ENCODE results near the gene KCND1.

Gene KCND1

DNA sequence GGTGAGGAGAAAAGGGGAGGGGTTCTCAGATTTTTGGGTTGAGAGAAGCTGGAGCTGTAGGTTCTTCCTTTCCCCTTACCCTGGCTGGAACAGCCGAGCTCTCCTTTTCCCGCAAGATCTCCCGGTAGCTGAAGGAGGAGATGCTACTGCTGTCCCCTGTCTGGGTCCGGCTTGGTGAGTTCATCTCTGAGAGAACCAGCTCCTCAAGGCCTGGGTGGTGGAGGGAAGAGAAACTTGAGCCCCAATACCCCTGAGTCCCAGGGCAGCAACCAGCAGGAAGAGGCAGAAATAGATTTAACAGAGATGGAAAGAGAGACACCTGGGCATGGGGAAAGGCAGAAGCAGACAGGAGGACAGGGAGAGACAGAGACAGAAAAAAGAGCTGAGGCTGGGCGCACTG is 6.6 kb upstream of the KCND1 start:
- H3K79me2 ChIP-seq (ENCODE audit: insufficient read depth, low read depth) = no peaks in the 10 kb centered on the region
- no peak overlapping the region for H3K4me2 ChIP-seq
- no peaks in the 10 kb centered on the region for H3K4me1 ChIP-seq (ENCODE audit: low read depth, poor library complexity, severe bottlenecking)
- no peak overlapping the region for H2AFZ ChIP-seq (ENCODE audit: low read depth)
- no peak overlapping the region for H3K4me3 ChIP-seq (IDR thresholded peaks at IDR 0.05; ENCODE audit: insufficient read depth, low read depth, low read length)
- H3K27me3 ChIP-seq (ENCODE audit: insufficient read depth, low read depth) = no peaks in the 10 kb centered on the region
- TF ChIP-seq, protein P1, sequence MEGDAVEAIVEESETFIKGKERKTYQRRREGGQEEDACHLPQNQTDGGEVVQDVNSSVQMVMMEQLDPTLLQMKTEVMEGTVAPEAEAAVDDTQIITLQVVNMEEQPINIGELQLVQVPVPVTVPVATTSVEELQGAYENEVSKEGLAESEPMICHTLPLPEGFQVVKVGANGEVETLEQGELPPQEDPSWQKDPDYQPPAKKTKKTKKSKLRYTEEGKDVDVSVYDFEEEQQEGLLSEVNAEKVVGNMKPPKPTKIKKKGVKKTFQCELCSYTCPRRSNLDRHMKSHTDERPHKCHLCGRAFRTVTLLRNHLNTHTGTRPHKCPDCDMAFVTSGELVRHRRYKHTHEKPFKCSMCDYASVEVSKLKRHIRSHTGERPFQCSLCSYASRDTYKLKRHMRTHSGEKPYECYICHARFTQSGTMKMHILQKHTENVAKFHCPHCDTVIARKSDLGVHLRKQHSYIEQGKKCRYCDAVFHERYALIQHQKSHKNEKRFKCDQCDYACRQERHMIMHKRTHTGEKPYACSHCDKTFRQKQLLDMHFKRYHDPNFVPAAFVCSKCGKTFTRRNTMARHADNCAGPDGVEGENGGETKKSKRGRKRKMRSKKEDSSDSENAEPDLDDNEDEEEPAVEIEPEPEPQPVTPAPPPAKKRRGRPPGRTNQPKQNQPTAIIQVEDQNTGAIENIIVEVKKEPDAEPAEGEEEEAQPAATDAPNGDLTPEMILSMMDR (conservative IDR thresholded peaks at IDR 0.05; ENCODE audit: low read depth, low read length) = no peak
- H3K36me3 ChIP-seq (ENCODE audit: insufficient read depth) = no peaks in the 10 kb centered on the region
- no peak overlapping the region for H3K27ac ChIP-seq
- H3K9ac ChIP-seq = no peak overlapping the region
- H4K20me1 ChIP-seq (ENCODE audit: insufficient read depth) = no peaks in the 10 kb centered on the region

DNA sequence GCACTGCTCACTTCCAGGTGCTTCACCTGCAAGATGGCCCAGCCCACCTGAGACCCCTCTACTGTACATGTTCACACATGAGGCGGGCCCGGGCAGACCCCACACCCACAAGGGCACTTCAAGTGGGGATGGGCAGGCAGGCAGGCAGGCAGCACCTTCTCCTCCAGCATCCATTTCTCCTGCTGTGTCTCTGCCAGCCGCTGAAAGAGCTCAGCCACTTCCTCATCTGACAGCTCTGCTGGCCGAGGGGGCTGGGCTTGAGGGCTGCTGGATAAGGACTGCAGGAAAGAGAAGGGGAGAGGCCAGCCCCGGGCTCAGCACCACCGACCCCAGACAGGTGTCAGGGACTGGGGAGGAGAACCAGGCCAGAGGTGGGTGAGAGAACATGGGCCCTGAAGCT is 4.4 kb upstream of the KCND1 start:
- Histone ChIP-seq H3K4me1 (ENCODE audit: low read depth, poor library complexity, severe bottlenecking) (no peaks in the 10 kb centered on the region), H3K4me2 (no peak overlapping the region), H3K79me2 (ENCODE audit: insufficient read depth, low read depth) (no peaks in the 10 kb centered on the region), H3K4me3 (IDR thresholded peaks at IDR 0.05; ENCODE audit: insufficient read depth, low read depth, low read length) (no peak overlapping the region), H3K9ac (no peak overlapping the region), H3K27ac (no peak overlapping the region), H3K27me3 (ENCODE audit: insufficient read depth, low read depth) (no peaks in the 10 kb centered on the region), H3K36me3 (ENCODE audit: insufficient read depth) (no peaks in the 10 kb centered on the region), H4K20me1 (ENCODE audit: insufficient read depth) (no peaks in the 10 kb centered on the region), H2AFZ (ENCODE audit: low read depth) (no peak overlapping the region)
- TF ChIP-seq, protein P1 (conservative IDR thresholded peaks at IDR 0.05; ENCODE audit: low read depth, low read length) = no peak

DNA sequence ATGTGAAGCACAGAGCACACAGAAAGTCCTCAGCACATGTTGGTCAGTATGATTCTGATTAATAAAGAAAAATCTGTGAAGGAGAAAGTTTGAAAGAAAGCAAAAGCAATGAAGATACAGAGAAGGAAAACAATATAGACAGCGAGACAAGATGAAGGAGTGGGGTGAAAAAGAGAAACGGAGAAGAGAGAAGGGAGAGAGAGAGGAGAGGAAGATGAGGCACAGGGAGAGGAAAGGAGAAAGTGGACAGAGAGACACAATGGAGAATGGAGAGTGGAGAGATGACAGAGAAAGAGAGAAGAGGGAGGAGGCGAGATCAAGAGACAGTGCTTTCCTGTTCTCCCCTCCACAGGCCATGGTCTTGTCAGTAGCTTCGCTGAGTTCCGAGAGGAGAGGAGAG is 3.9 kb upstream of the KCND1 start:
- H4K20me1 ChIP-seq (ENCODE audit: insufficient read depth) = no peaks in the 10 kb centered on the region
- no peaks in the 10 kb centered on the region for H3K4me1 ChIP-seq (ENCODE audit: low read depth, poor library complexity, severe bottlenecking)
- no peak overlapping the region for H2AFZ ChIP-seq (ENCODE audit: low read depth)
- H3K27me3 ChIP-seq (ENCODE audit: insufficient read depth, low read depth) = no peaks in the 10 kb centered on the region
- H3K9ac ChIP-seq = no peak overlapping the region
- no peak overlapping the region for H3K4me2 ChIP-seq
- H3K27ac ChIP-seq = no peak overlapping the region
- TF ChIP-seq, protein P1 (conservative IDR thresholded peaks at IDR 0.05; ENCODE audit: low read depth, low read length) = no peak
- no peak overlapping the region for H3K4me3 ChIP-seq (IDR thresholded peaks at IDR 0.05; ENCODE audit: insufficient read depth, low read depth, low read length)
- no peaks in the 10 kb centered on the region for H3K36me3 ChIP-seq (ENCODE audit: insufficient read depth)
- no peaks in the 10 kb centered on the region for H3K79me2 ChIP-seq (ENCODE audit: insufficient read depth, low read depth)

DNA sequence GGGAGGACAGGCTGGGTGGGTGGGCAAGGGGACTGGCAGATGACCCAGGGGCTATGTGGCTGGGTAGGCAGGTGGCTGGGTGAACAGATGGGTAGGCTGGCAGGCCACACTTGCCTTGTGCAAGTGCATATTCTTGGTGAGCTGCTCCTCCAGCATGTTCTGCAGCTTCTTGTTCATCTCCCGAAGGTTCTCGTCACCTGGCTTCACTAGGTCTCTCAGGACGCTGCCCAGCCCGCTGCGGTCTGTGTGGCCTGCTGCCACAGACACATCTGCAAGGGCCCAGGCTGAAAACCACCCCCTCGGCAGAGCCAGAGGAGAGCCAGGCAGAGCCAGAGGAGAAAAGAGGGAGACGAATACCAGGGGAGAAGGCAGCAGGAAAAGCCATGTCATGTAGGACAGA is 3.4 kb upstream of the KCND1 start:
- no peaks in the 10 kb centered on the region for H3K4me1 ChIP-seq (ENCODE audit: low read depth, poor library complexity, severe bottlenecking)
- no peak overlapping the region for H3K9ac ChIP-seq
- no peak overlapping the region for H3K4me3 ChIP-seq (IDR thresholded peaks at IDR 0.05; ENCODE audit: insufficient read depth, low read depth, low read length)
- H4K20me1 ChIP-seq (ENCODE audit: insufficient read depth) = no peaks in the 10 kb centered on the region
- no peaks in the 10 kb centered on the region for H3K27me3 ChIP-seq (ENCODE audit: insufficient read depth, low read depth)
- TF ChIP-seq, protein P1 (conservative IDR thresholded peaks at IDR 0.05; ENCODE audit: low read depth, low read length) = no peak
- H3K36me3 ChIP-seq (ENCODE audit: insufficient read depth) = no peaks in the 10 kb centered on the region
- H3K79me2 ChIP-seq (ENCODE audit: insufficient read depth, low read depth) = no peaks in the 10 kb centered on the region
- no peak overlapping the region for H3K27ac ChIP-seq
- H2AFZ ChIP-seq (ENCODE audit: low read depth) = no peak overlapping the region
- no peak overlapping the region for H3K4me2 ChIP-seq

DNA sequence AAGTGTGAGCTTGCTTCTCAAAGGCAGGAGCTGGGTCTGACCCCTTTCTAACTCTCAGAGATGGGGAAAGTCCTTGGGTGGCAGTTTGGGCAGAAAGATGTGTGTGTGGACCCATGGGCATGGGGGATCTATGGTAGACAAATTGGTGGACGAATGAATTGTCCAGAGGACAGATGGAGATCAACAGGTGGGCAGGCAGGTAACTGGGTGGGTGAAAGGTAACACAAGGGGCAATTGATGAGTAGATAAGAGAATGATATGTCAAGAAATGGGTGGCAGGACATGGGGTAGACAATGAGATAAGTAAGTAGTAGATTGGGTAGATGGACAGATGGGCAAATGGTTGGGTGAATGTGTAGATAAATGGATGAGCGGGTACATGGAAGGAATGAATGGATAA is 2.9 kb upstream of the KCND1 start:
- H4K20me1 ChIP-seq (ENCODE audit: insufficient read depth) = no peaks in the 10 kb centered on the region
- no peak overlapping the region for H3K4me2 ChIP-seq
- no peaks in the 10 kb centered on the region for H3K79me2 ChIP-seq (ENCODE audit: insufficient read depth, low read depth)
- H3K4me3 ChIP-seq (IDR thresholded peaks at IDR 0.05; ENCODE audit: insufficient read depth, low read depth, low read length) = no peak overlapping the region
- H3K27ac ChIP-seq = no peak overlapping the region
- H3K9ac ChIP-seq = no peak overlapping the region
- TF ChIP-seq, protein P1 (conservative IDR thresholded peaks at IDR 0.05; ENCODE audit: low read depth, low read length) = no peak
- no peaks in the 10 kb centered on the region for H3K36me3 ChIP-seq (ENCODE audit: insufficient read depth)
- no peaks in the 10 kb centered on the region for H3K4me1 ChIP-seq (ENCODE audit: low read depth, poor library complexity, severe bottlenecking)
- no peak overlapping the region for H2AFZ ChIP-seq (ENCODE audit: low read depth)
- H3K27me3 ChIP-seq (ENCODE audit: insufficient read depth, low read depth) = no peaks in the 10 kb centered on the region
